ENCODE data around the gene FOXP1.

DNA sequence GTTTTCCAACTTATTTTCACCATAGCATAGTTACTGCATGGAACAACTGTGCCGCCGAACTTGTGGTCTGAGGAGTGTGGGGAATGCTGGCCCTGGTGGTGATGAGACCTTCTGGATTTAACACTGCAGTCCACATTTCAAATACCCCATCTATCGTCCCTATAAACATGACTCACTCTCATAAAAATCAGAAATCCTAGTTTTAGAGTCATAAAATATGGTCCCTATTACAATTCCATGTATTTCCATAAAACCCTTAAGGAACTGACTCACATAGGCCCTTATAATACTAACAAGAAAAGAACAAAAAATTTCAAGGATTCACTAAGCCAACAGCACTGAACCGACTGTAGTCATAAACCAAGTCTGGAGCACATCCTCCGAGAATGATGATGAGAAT lies 147.2 kb downstream of the FOXP1 start:
- TF ChIP-seq, protein P1, sequence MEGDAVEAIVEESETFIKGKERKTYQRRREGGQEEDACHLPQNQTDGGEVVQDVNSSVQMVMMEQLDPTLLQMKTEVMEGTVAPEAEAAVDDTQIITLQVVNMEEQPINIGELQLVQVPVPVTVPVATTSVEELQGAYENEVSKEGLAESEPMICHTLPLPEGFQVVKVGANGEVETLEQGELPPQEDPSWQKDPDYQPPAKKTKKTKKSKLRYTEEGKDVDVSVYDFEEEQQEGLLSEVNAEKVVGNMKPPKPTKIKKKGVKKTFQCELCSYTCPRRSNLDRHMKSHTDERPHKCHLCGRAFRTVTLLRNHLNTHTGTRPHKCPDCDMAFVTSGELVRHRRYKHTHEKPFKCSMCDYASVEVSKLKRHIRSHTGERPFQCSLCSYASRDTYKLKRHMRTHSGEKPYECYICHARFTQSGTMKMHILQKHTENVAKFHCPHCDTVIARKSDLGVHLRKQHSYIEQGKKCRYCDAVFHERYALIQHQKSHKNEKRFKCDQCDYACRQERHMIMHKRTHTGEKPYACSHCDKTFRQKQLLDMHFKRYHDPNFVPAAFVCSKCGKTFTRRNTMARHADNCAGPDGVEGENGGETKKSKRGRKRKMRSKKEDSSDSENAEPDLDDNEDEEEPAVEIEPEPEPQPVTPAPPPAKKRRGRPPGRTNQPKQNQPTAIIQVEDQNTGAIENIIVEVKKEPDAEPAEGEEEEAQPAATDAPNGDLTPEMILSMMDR (conservative IDR thresholded peaks at IDR 0.05 in 1 of 2, IDR thresholded peaks at IDR 0.05 in 1 of 2; ENCODE audit: low read depth in 1 of 2, low read length in 2 of 2) = no peak
- TF ChIP-seq EZH2 (IDR thresholded peaks at IDR 0.05; ENCODE audit: low read length, missing control alignments) = no peak

Data from fibroblast of lung (primary cell).